Stromal cell of bone marrow (primary cell): Measurements from ENCODE around the gene SCN7A.
"Not testable (repeated sequence)": the region's sequence is repeated elsewhere in the genome, so short reads cannot be mapped to it uniquely, and the experiment has no call there.

Source experiments
- DNase-seq: peaks from one replicate; pipeline ENCODE4 v3.0.0-alpha.2; 2012; ENCODE audit warnings: low read depth

Gene SCN7A

DNA sequence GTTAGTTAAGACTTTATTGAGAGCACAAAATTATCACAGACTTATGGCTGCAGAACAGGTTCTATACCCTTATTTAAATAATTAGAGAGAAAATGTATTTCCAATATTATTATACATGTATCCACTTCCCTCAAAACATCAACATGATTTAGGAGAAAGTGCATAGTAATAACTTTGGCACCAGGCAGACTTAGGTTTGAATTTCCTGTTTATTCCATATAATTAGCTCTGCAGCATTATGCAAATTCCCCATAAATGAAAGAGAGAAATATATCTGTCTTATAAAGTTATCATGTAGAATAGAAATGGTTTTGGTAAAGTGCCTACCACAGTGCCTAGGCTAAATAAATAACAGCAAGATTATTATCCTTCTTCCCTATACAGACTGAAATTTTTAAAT is 133.6 kb downstream of the SCN7A start:
- no peak for DNase-seq

DNA sequence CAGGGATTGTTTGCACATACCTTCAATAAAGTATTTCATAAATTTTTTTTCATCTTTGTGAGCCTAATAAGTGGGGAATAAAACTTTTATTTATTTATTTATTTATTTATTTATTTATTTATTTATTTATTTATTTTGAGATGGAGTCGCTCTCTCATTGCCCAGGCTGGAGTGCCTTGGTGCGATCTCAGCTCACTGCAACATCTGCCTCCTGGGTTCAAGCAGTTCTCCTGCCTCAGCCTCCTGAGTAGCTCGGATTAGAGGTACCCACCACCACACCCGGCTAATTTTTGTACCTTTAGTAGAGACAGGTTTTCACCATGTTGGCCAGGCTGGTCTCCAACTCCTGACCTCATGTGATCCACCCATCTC is 136.1 kb downstream of the SCN7A start:
- DNase-seq = not testable (repeated sequence)

DNA sequence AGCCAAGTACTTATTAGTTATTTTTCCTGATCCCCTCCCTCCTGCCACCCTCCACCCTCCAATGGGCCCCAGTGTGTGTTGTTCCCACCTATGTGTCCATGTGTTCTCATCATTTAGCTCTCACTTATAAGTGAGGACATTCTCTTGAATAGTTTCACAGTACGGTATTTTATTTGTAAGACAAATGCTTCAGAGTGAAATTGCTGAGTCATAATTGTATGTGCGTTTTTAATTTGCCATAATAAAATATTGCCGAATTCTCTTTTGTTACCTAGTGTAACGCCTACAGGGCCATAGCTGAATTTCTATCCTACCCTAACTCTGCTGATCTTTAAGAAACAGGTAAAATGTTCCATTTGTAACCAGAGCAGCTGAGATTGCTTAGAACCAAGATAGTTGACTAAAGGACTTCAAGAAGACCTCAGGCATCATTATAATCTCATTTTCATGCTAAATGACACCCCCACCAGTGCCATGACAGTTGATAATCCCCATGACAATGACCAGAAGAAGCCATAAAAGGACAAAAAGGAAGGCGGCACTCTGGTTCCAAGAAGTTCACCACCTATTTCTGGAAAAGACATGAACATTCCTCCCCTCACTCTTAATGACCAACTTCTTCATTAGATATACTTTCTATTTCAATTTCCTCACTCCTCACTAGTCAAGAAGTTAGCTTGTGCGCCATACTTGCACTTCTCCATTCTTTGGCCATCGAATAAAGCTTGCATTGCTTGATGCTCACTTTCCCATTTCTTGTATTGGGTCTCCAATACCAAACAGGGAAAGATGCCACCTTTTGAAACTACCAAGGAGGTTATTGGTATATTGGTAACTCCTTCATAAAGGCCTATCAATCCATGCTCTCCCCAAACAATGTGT is 136.7 kb downstream of the SCN7A start:
- no peak for DNase-seq
